H1 (cell line): ENCODE results near the gene UHMK1. TPM values are rescaled to one million over a fixed set of nuclear protein-coding genes. Genes with fewer than 3 reads are reported as not detected.
"Not testable (repeated sequence)": the region's sequence is repeated elsewhere in the genome, so short reads cannot be mapped to it uniquely, and the experiment has no call there.

Experiments
- CTCF ChIA-PET: fragments of 300-600 bp; sonication (Branson Sonifier 250); formaldehyde crosslinking; loops from one replicate; lab custom pipeline; 2021; ENCODE audit not compliant: partially characterized antibody; lab: Charles Lee
- POLR2A ChIA-PET: fragments of 300-600 bp; sonication (Branson Sonifier 250); formaldehyde crosslinking; loops from one replicate; lab custom pipeline; 2021; ENCODE audit warnings: inconsistent platforms; ENCODE audit not compliant: partially characterized antibody; lab: Charles Lee
- DNase-seq, 2 experiments: peaks; one replicate each; pipeline versions ENCODE4 v3.0.0 to v3.0.0-alpha.2; 2010 to 2022; ENCODE audit warnings: low spot score in 2 of 2, low read depth in 1 of 2, mixed read lengths in 1 of 2
- FAIRE-seq: peaks from 2 replicates; lab custom pipeline; 2011; peaks lifted over from hg19 to GRCh38; lab: Jason Lieb, UNC
- H2AFZ ChIP-seq: 2 replicates; pipeline ENCODE4 v1.8.1; 2012; ENCODE audit warnings: low read length, inconsistent platforms
- H2AK5ac ChIP-seq: 2 replicates; pipeline ENCODE4 v1.6.1; 2013; ENCODE audit warnings: low read depth, low read length
- H2BK120ac ChIP-seq: replicated peaks from 2 replicates; pipeline ENCODE3; 2013; ENCODE audit warnings: low read depth, low read length, inconsistent platforms
- H2BK12ac ChIP-seq: 2 replicates; pipeline ENCODE4 v1.6.1; 2013; ENCODE audit warnings: low read depth, low read length
- H2BK15ac ChIP-seq: 2 replicates; pipeline ENCODE4 v1.6.1; 2013; ENCODE audit warnings: low read length
- H2BK20ac ChIP-seq: 2 replicates; pipeline ENCODE4 v1.6.1; 2013; ENCODE audit warnings: low read length
- H2BK5ac ChIP-seq: 2 replicates; pipeline ENCODE4 v1.6.1; 2013; ENCODE audit warnings: low read depth, low read length
- H3K14ac ChIP-seq: 2 replicates; pipeline ENCODE4 v1.6.1; 2013; ENCODE audit warnings: inconsistent platforms; ENCODE audit not compliant: insufficient read length
- H3K18ac ChIP-seq: 2 replicates; pipeline ENCODE4 v1.6.1; 2013; ENCODE audit warnings: low read length; ENCODE audit errors: extremely low read depth
- H3K23ac ChIP-seq: 2 replicates; pipeline ENCODE4 v1.6.1; 2013; ENCODE audit warnings: inconsistent platforms; ENCODE audit not compliant: insufficient read length
- H3K23me2 ChIP-seq: 2 replicates; pipeline ENCODE4 v1.6.1; 2013; ENCODE audit warnings: low read depth, low read length
- H3K27ac ChIP-seq: 2 replicates; pipeline ENCODE4 v1.6.1; 2011; ENCODE audit warnings: low read depth, low read length, inconsistent platforms
- H3K27me3 ChIP-seq, 4 experiments: replicated peaks in 1 of 4; 1 replicate in 1 of 4; 2 replicates in 3 of 4; pipeline versions ENCODE4 v1.6.1 to v1.8.1; 2011 to 2013; ENCODE audit warnings: low read length in 3 of 4, mild to moderate bottlenecking in 3 of 4, inconsistent platforms in 2 of 4, mixed read lengths in 2 of 4, moderate library complexity in 1 of 4; ENCODE audit not compliant: control insufficient read depth in 3 of 4, insufficient read depth in 3 of 4; ENCODE audit errors: extremely low read depth in 1 of 4
- H3K36me3 ChIP-seq, 4 experiments: 2 replicates each; pipeline versions ENCODE4 v1.6.1 to v1.8.1; 2011 to 2013; ENCODE audit warnings: mild to moderate bottlenecking in 4 of 4, low read length in 3 of 4, moderate library complexity in 2 of 4, control low read depth in 1 of 4, inconsistent platforms in 1 of 4; ENCODE audit not compliant: insufficient read depth in 4 of 4, control insufficient read depth in 2 of 4
- H3K4ac ChIP-seq: replicated peaks from 2 replicates; pipeline ENCODE3; 2013; ENCODE audit warnings: low read length, low read depth, mixed read lengths, inconsistent platforms; ENCODE audit not compliant: insufficient read length
- H3K4me1 ChIP-seq, 4 experiments: replicated peaks in 1 of 4; 1 replicate in 1 of 4; 2 replicates in 3 of 4; pipeline versions ENCODE4 v1.6.1 to v1.8.1; 2011 to 2013; ENCODE audit warnings: low read length in 3 of 4, inconsistent platforms in 2 of 4, mixed read lengths in 1 of 4; ENCODE audit not compliant: insufficient read depth in 4 of 4, control insufficient read depth in 3 of 4
- H3K4me2 ChIP-seq, 2 experiments: 2 replicates each; pipeline versions ENCODE4 v1.6.1 to v1.8.1; 2011 to 2013; ENCODE audit warnings: low read depth in 2 of 2, low read length in 2 of 2, control low read depth in 1 of 2, inconsistent platforms in 1 of 2, mild to moderate bottlenecking in 1 of 2; ENCODE audit not compliant: insufficient read depth in 1 of 2
- H3K4me3 ChIP-seq, 4 experiments: fragments of 200-600, 300-600 bp in 1 of 4; sonication (generic), shearing (Covaris generic), sonication (Bioruptor Twin) in 1 of 4; 2 replicates each; pipeline versions ENCODE4 v1.5.1 to v1.8.1; 2011 to 2016; ENCODE audit warnings: low read length in 4 of 4, low read depth in 3 of 4, control low read depth in 2 of 4, inconsistent platforms in 2 of 4, mild to moderate bottlenecking in 2 of 4, mixed read lengths in 1 of 4, moderate library complexity in 1 of 4; ENCODE audit not compliant: insufficient read depth in 2 of 4; ENCODE audit errors: extremely low read depth in 1 of 4
- H3K56ac ChIP-seq: replicated peaks from 2 replicates; pipeline ENCODE3; 2013; ENCODE audit warnings: low read depth, mild to moderate bottlenecking, mixed read lengths, low read length, inconsistent platforms; ENCODE audit not compliant: insufficient read length
- H3K79me1 ChIP-seq: 2 replicates; pipeline ENCODE4 v1.6.1; 2013; ENCODE audit warnings: low read depth, low read length, control low read depth
- H3K79me2 ChIP-seq, 2 experiments: 2 replicates each; pipeline versions ENCODE4 v1.6.1 to v1.8.1; 2012 to 2013; ENCODE audit warnings: low read length in 2 of 2, mild to moderate bottlenecking in 2 of 2, inconsistent platforms in 1 of 2; ENCODE audit not compliant: insufficient read depth in 2 of 2, control insufficient read depth in 1 of 2
- H3K9ac ChIP-seq, 4 experiments: replicated peaks in 1 of 4; 1 replicate in 1 of 4; 2 replicates in 3 of 4; pipeline versions ENCODE4 v1.6.1 to v1.8.1; 2011 to 2013; ENCODE audit warnings: low read depth in 3 of 4, low read length in 3 of 4, control low read depth in 2 of 4, mild to moderate bottlenecking in 2 of 4, moderate library complexity in 2 of 4, inconsistent platforms in 1 of 4; ENCODE audit errors: extremely low read depth in 1 of 4
- H3K9me3 ChIP-seq, 2 experiments: 2 replicates each; pipeline versions ENCODE4 v1.6.1 to v1.8.1; 2012 to 2013; ENCODE audit warnings: mild to moderate bottlenecking in 2 of 2, moderate library complexity in 2 of 2, control low read depth in 1 of 2, inconsistent platforms in 1 of 2, low read depth in 1 of 2, low read length in 1 of 2, mixed read lengths in 1 of 2; ENCODE audit not compliant: insufficient read depth in 2 of 2
- H4K20me1 ChIP-seq, 2 experiments: replicated peaks in 1 of 2; 2 replicates each; pipeline versions ENCODE3 to v1.8.1; 2011 to 2013; ENCODE audit warnings: inconsistent platforms in 2 of 2, low read length in 2 of 2, mild to moderate bottlenecking in 1 of 2; ENCODE audit not compliant: insufficient read depth in 2 of 2, control insufficient read depth in 1 of 2
- H4K5ac ChIP-seq: 2 replicates; pipeline ENCODE4 v1.6.1; 2013; ENCODE audit warnings: low read length, low read depth, mixed read lengths, inconsistent platforms; ENCODE audit not compliant: insufficient read length
- H4K8ac ChIP-seq: 2 replicates; pipeline ENCODE4 v1.8.0; 2013; ENCODE audit warnings: mild to moderate bottlenecking, moderate library complexity, low read length, inconsistent platforms; ENCODE audit not compliant: insufficient read depth; ENCODE audit errors: extremely low read depth
- H4K91ac ChIP-seq: replicated peaks from 2 replicates; pipeline ENCODE3; 2013; ENCODE audit warnings: low read length, mixed read lengths, inconsistent platforms; ENCODE audit not compliant: insufficient read length
- CTCF ChIP-seq, 3 experiments: IDR thresholded peaks; 1 replicate in 2 of 3; 2 replicates in 1 of 3; pipeline versions ENCODE4 v1.5.1 to v1.6.1; 2011; ENCODE audit warnings: low read length in 3 of 3, mild to moderate bottlenecking in 3 of 3, inconsistent platforms in 2 of 3, low read depth in 1 of 3, moderate library complexity in 1 of 3; ENCODE audit not compliant: insufficient read depth in 1 of 3; ENCODE audit errors: control extremely low read depth in 1 of 3
- SP2 ChIP-seq: IDR thresholded peaks from 2 replicates; pipeline ENCODE4 v1.6.1; 2012; ENCODE audit warnings: mild to moderate bottlenecking, low read length, inconsistent platforms
- WGBS, 2 experiments: shearing (Covaris generic) in 1 of 2; methylation state at CpG; one replicate each; pipeline versions ENCODE4 v1.1.6 to v1.1.7; 2013 to 2015; ENCODE audit warnings: low lambda C conversion rate in 2 of 2, mixed read lengths in 2 of 2, inconsistent platforms in 1 of 2, low coverage in 1 of 2, missing lambda C conversion rate in 1 of 2; ENCODE audit not compliant: insufficient replicate concordance in 2 of 2, insufficient coverage in 1 of 2, insufficient read length in 1 of 2; ENCODE audit errors: extremely low coverage in 1 of 2, missing lambda C conversion rate in 1 of 2; 5-methylcytosine and 5-hydroxymethylcytosine counted together
- polyA plus RNA-seq, 7 experiments: library from polyadenylated mRNA; depleted of rRNA in 3 of 7; stranded (reverse) in 5 of 7; unstranded in 2 of 7; fragments of >200 nt in 5 of 7; fragments of 200-250 nt in 2 of 7; gene quantifications; 1 replicate in 5 of 7; 2 replicates in 1 of 7; 4 replicates in 1 of 7; pipeline versions ENCODE4 v1.2.1 to v1.2.3, GENCODE V29; 2011 to 2013; ENCODE audit warnings: missing spikeins in 2 of 7, mixed read lengths in 2 of 7
- total RNA-seq: library from RNA; stranded (reverse); fragmentation: NEBNext Ultra II Directional; extraction: Animal tissue kit (Norgen Biotek cat#: 25700); gene quantifications from 2 replicates; pipeline ENCODE4 v1.2.1, GENCODE V29; 2021

The UHMK1 gene
- total and polyA plus RNA-seq, 2 of the 8 experiments (the other 6 are each of a cell fraction or from before 2014, with no cell fraction given) = 4.6 to 16.1 TPM

- TF ChIP-seq CTCF (IDR thresholded peaks at IDR 0.05; ENCODE audit: control extremely low read depth in 1 of 3, insufficient read depth in 1 of 3, low read depth in 1 of 3, low read length in 3 of 3) (no peak), SP2 (no peak)
- TF ChIP-seq, all 59 proteins: peak for 0
These were observed 73.1 kb downstream of the UHMK1 start (continued) for GRCh38 chr1:162570718-162571117.

- H3K36me3 ChIP-seq, H3K23ac ChIP-seq, H3K27ac ChIP-seq, H3K79me1 ChIP-seq, H2AFZ ChIP-seq, H2BK120ac ChIP-seq, H3K9ac ChIP-seq, H4K91ac ChIP-seq, FAIRE-seq, H2BK15ac ChIP-seq, H3K27me3 ChIP-seq, H3K14ac ChIP-seq, H2AK5ac ChIP-seq, H3K4me2 ChIP-seq, H3K79me2 ChIP-seq, H2BK12ac ChIP-seq, H3K9me3 ChIP-seq, H4K20me1 ChIP-seq, DNase-seq, H3K4me3 ChIP-seq, H4K5ac ChIP-seq, H2BK5ac ChIP-seq, H4K8ac ChIP-seq, H2BK20ac ChIP-seq, H3K23me2 ChIP-seq, H3K4ac ChIP-seq, H3K56ac ChIP-seq, H3K18ac ChIP-seq, H3K4me1 ChIP-seq: not testable (repeated sequence)
- WGBS, 2 experiments = 89% methylated on average over 5 of the region's 7 CpGs; no CpG with 5 or more reads in 1 of the 2 experiments
- POLR2A ChIA-PET = interaction anchor here (1.6 kb wide), 1 partner anchor 9 kb away, joined by 6 read pairs; the partner anchor contains the start of gene UAP1
- CTCF ChIA-PET = interaction anchor here (0.6 to 1.4 kb wide), 3 partner anchors 42 to 510 kb away, joined by 3 read pairs; no protein-coding TSS in a partner anchor
These were observed 73.5 kb downstream of the UHMK1 start for GRCh38 chr1:162571121-162571520.
